22Rv1 (cell line): Measurements from ENCODE around the gene HOMER3.
"Not testable (repeated sequence)": the region's sequence is repeated elsewhere in the genome, so short reads cannot be mapped to it uniquely, and the experiment has no call there.

Experiments used
- H3K27ac ChIP-seq: fragments of 450-650 bp; 2 replicates; pipeline ENCODE4 v1.5.1; 2017
- CTCF ChIP-seq: fragments of 450-650 bp; IDR thresholded peaks from 2 replicates; pipeline ENCODE4 v1.5.1; 2017; ENCODE audit warnings: mild to moderate bottlenecking
- ZFX ChIP-seq: fragments of 450-650 bp; IDR thresholded peaks from 2 replicates; pipeline ENCODE4 v1.6.1; 2017; ENCODE audit warnings: antibody characterized with exemption, borderline replicate concordance

The HOMER3 gene

GRCh38 chr19:18904334-18905057, 36.5 kb downstream of the HOMER3 start:
- TF ChIP-seq CTCF (no peak), ZFX (no peak)
- H3K27ac ChIP-seq: no peak overlapping the region

GRCh38 chr19:18903156-18904037, 37.6 kb downstream of the HOMER3 start:
- TF ChIP-seq ZFX: no peak
- TF ChIP-seq CTCF: no peak
- no peak overlapping the region for H3K27ac ChIP-seq

- H3K27ac ChIP-seq: not testable (repeated sequence)
Observed at GRCh38 chr19:18902519-18902918, 38.5 kb downstream of the HOMER3 start.

GRCh38 chr19:18901491-18901890, 39.5 kb downstream of the HOMER3 start:
- H3K27ac ChIP-seq: no peak overlapping the region
- TF ChIP-seq CTCF (no peak), ZFX (no peak)

GRCh38 chr19:18900700-18901481, 40.1 kb downstream of the HOMER3 start:
- TF ChIP-seq CTCF (no peak), ZFX (no peak)
- no peak overlapping the region for H3K27ac ChIP-seq

- TF ChIP-seq ZFX (no peak), CTCF (no peak)
- H3K27ac ChIP-seq: no peak overlapping the region
Observed at GRCh38 chr19:18899624-18900560, 41.1 kb downstream of the HOMER3 start.
